HEK293 (cell line): ENCODE measurements around the gene SNCB.

Experiments used
- CTCF ChIP-seq: fragments of 450-650 bp; formaldehyde crosslinking; IDR thresholded peaks from 2 replicates; pipeline ENCODE4 v1.5.1; 2016; ENCODE audit warnings: missing biosample characterization, missing genetic modification characterization
- REST ChIP-seq: fragments of 450-650 bp; formaldehyde crosslinking; IDR thresholded peaks from 2 replicates; pipeline ENCODE4 v1.5.1; 2016; ENCODE audit warnings: missing biosample characterization, missing genetic modification characterization
- YY2 ChIP-seq: fragments of 450-650 bp; formaldehyde crosslinking; IDR thresholded peaks from 2 replicates; pipeline ENCODE4 v1.5.1; 2016; ENCODE audit warnings: missing biosample characterization, missing genetic modification characterization
- ZBTB1 ChIP-seq: fragments of 450-650 bp; formaldehyde crosslinking; IDR thresholded peaks from 2 replicates; pipeline ENCODE4 v1.5.1; 2016; ENCODE audit warnings: missing biosample characterization, missing genetic modification characterization
- ZBTB11 ChIP-seq: fragments of 450-650 bp; formaldehyde crosslinking; conservative IDR thresholded peaks from 2 replicates; pipeline ENCODE4 v1.5.1; 2016; ENCODE audit warnings: low read depth, missing biosample characterization, missing genetic modification characterization
- ZBTB8A ChIP-seq: fragments of 450-650 bp; formaldehyde crosslinking; IDR thresholded peaks from 2 replicates; pipeline ENCODE4 v1.5.1; 2016; ENCODE audit warnings: missing biosample characterization, missing genetic modification characterization
- ZFP37 ChIP-seq: fragments of 450-650 bp; formaldehyde crosslinking; IDR thresholded peaks from 2 replicates; pipeline ENCODE4 v1.5.1; 2016; ENCODE audit warnings: missing biosample characterization, missing genetic modification characterization
- ZNF121 ChIP-seq: fragments of 450-650 bp; formaldehyde crosslinking; IDR thresholded peaks from 2 replicates; pipeline ENCODE4 v1.5.1; 2016; ENCODE audit warnings: missing biosample characterization, missing genetic modification characterization
- ZNF266 ChIP-seq: fragments of 450-650 bp; formaldehyde crosslinking; IDR thresholded peaks from 2 replicates; pipeline ENCODE4 v1.5.1; 2016; ENCODE audit warnings: missing biosample characterization, missing genetic modification characterization, low read depth
- ZNF274 ChIP-seq, 2 experiments: fragments of 200-500 bp in 1 of 2; fragments of 450-650 bp in 1 of 2; sonication (Bioruptor generic) in 1 of 2; formaldehyde crosslinking in 1 of 2; IDR thresholded peaks; 2 replicates each; pipeline versions ENCODE4 v1.5.1 to v1.6.1; 2014 to 2016; ENCODE audit warnings: borderline replicate concordance in 1 of 2, inconsistent platforms in 1 of 2, low read length in 1 of 2, missing biosample characterization in 1 of 2, missing genetic modification characterization in 1 of 2
- ZNF664 ChIP-seq: fragments of 450-650 bp; formaldehyde crosslinking; IDR thresholded peaks from 2 replicates; pipeline ENCODE4 v1.5.1; 2016; ENCODE audit warnings: missing biosample characterization, missing genetic modification characterization
- ZNF785 ChIP-seq: fragments of 450-650 bp; formaldehyde crosslinking; IDR thresholded peaks from 2 replicates; pipeline ENCODE4 v1.5.1; 2016; ENCODE audit warnings: missing biosample characterization, missing genetic modification characterization
- ZNF837 ChIP-seq: fragments of 450-650 bp; formaldehyde crosslinking; IDR thresholded peaks from 2 replicates; pipeline ENCODE4 v1.5.1; 2016; ENCODE audit warnings: missing biosample characterization, missing genetic modification characterization

DNA sequence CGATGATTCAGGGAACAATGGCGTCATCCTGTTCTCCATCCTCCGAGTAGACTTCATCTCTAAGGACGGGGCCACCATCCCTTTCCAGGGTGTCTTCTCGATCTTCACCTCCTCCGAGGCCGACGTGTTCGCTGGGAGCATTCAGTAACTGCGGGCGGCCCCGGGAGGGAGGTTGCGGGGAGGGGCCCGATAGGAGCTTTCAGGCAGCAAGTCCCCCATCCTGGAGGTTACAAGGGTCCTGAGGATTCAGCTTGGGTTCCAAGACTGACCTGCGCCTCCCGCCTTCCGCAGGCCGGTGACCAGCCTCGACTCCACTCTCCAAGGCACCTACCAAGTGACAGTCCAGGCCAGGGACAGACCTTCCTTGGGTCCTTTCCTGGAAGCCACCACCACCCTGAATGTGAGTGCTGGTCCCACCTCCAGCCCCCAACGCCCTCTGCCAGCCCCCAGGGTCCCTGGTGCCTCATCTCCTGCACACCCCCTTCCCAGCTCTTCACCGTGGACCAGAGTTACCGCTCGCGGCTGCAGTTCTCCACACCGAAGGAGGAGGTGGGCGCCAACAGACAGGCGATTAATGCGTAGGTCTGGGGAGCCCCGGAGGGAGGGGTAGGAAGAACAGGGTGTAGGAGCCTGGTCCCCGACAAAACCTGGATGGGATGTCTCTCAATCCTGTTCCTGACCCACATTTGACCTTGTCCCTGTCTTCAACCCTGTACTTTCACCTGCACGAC is 41.1 kb downstream of the SNCB start:
- TF ChIP-seq ZNF664 = no peak
- no peak for TF ChIP-seq ZNF274 (IDR thresholded peaks at IDR 0.05; ENCODE audit: low read length)
- no peak for TF ChIP-seq ZNF274 (tag by site-specific recombination; IDR thresholded peaks at IDR 0.05; ENCODE audit: borderline replicate concordance)
- TF ChIP-seq ZFP37 = no peak
- no peak for TF ChIP-seq ZBTB8A
- TF ChIP-seq REST (tag by site-specific recombination) = no peak
- TF ChIP-seq ZBTB11 (tag by site-specific recombination) = no peak
- TF ChIP-seq CTCF (tag by site-specific recombination) = no peak
- no peak for TF ChIP-seq ZNF837
- TF ChIP-seq ZNF121 (tag by site-specific recombination) = no peak
- TF ChIP-seq ZBTB1 (tag by site-specific recombination) = no peak
- TF ChIP-seq ZNF785 (tag by site-specific recombination) = no peak
- TF ChIP-seq YY2 (tag by site-specific recombination) = no peak
- no peak for TF ChIP-seq ZNF266 (tag by site-specific recombination)
